Measurements from ENCODE around the gene GLIS1. TPM values are rescaled to one million over a fixed set of nuclear protein-coding genes. Genes with fewer than 3 reads are reported as not detected.

Gene GLIS1
- total and polyA plus RNA-seq, 11 donors = 0.06 to 0.35 (median 0.13) TPM; not detected in 6

- Histone ChIP-seq H3K9me3 (no peaks in the 10 kb centered on the region), H3K4me1 (no peaks in the 10 kb centered on the region), H3K36me3 (no peaks in the 10 kb centered on the region), H3K27me3 (peaks cover 0 to 16% (median 0%) of the 10 kb centered on the region in 9 donors), H3K4me3 (no peak overlapping the region), H3K27ac (no peak overlapping the region)
- no peak for ATAC-seq
- no peak for DNase-seq
- intact Hi-C loops (cut with DNase I) = no loop called here
- TF ChIP-seq, protein P1, sequence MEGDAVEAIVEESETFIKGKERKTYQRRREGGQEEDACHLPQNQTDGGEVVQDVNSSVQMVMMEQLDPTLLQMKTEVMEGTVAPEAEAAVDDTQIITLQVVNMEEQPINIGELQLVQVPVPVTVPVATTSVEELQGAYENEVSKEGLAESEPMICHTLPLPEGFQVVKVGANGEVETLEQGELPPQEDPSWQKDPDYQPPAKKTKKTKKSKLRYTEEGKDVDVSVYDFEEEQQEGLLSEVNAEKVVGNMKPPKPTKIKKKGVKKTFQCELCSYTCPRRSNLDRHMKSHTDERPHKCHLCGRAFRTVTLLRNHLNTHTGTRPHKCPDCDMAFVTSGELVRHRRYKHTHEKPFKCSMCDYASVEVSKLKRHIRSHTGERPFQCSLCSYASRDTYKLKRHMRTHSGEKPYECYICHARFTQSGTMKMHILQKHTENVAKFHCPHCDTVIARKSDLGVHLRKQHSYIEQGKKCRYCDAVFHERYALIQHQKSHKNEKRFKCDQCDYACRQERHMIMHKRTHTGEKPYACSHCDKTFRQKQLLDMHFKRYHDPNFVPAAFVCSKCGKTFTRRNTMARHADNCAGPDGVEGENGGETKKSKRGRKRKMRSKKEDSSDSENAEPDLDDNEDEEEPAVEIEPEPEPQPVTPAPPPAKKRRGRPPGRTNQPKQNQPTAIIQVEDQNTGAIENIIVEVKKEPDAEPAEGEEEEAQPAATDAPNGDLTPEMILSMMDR (IDR thresholded peaks at IDR 0.05) = no peak
- TF ChIP-seq POLR2A (IDR thresholded peaks at IDR 0.05) = no peak
- WGBS, 4 donors = 82 to 91% (median 90%) methylated on average over 5 of the region's 5 CpGs
These were observed 34.7 kb downstream of the GLIS1 start for GRCh38 chr1:53704304-53704703.

GRCh38 chr1:53703174-53703573, 35.8 kb downstream of the GLIS1 start:
- intact Hi-C loops (cut with DNase I) = no loop called here
- H3K36me3 ChIP-seq = no peaks in the 10 kb centered on the region
- TF ChIP-seq, protein P1 (IDR thresholded peaks at IDR 0.05) = no peak
- no peak for TF ChIP-seq POLR2A (IDR thresholded peaks at IDR 0.05)
- H3K9me3 ChIP-seq = no peaks in the 10 kb centered on the region
- no peak for ATAC-seq
- peaks cover 0 to 16% (median 0%) of the 10 kb centered on the region in 9 donors for H3K27me3 ChIP-seq
- H3K27ac ChIP-seq = no peak overlapping the region
- DNase-seq = no peak
- WGBS, 4 donors = 81 to 95% (median 84%) methylated on average over 1 of the region's 1 CpG
- H3K4me3 ChIP-seq = no peak overlapping the region
- peaks cover 0 to 4% (median 0%) of the 10 kb centered on the region in 12 donors for H3K4me1 ChIP-seq

- intact Hi-C loops (cut with DNase I) = no loop called here
- Histone ChIP-seq H3K9me3 (no peaks in the 10 kb centered on the region), H3K27me3 (peaks cover 0 to 16% (median 0%) of the 10 kb centered on the region in 9 donors), H3K4me3 (no peak overlapping the region), H3K27ac (no peak overlapping the region), H3K36me3 (no peaks in the 10 kb centered on the region), H3K4me1 (peaks cover 0 to 11% (median 0%) of the 10 kb centered on the region in 12 donors)
- WGBS, 4 donors = 34 to 42% (median 38%) methylated on average over 4 to 8 of the region's 8 CpGs
- no peak for TF ChIP-seq POLR2A (IDR thresholded peaks at IDR 0.05)
- TF ChIP-seq, protein P1 (IDR thresholded peaks at IDR 0.05) = no peak
- ATAC-seq (peak in 1 of 4 donors; percentile 35), DNase-seq (no peak)
These were observed 36.6 kb downstream of the GLIS1 start for GRCh38 chr1:53702341-53702740.

DNA sequence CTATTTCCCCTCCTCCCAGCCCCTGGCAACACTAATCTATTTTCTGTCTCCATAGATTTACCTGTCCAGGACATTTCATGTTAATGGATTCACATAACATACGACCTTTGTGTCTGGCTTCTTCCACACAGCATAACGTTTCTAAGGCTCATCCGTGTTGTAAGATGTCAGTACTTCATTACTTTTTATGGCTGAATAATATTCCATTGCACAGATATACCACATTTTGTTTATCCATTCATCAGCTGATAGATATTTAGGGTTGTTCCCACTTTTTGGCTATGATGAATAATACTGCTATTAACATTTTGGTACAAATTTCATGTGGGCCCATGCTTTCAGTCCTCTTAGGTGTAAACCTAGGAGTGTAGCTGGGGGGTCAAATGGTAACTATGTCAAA, 38.2 kb downstream of the GLIS1 start:
- Histone ChIP-seq H3K27me3 (peaks cover 0 to 16% (median 0%) of the 10 kb centered on the region in 9 donors), H3K9me3 (no peaks in the 10 kb centered on the region), H3K36me3 (no peaks in the 10 kb centered on the region), H3K4me1 (peaks cover 0 to 11% (median 0%) of the 10 kb centered on the region in 12 donors), H3K4me3 (no peak overlapping the region), H3K27ac (no peak overlapping the region)
- DNase-seq (no peak), ATAC-seq (no peak)
- TF ChIP-seq POLR2A (IDR thresholded peaks at IDR 0.05) = no peak
- TF ChIP-seq, protein P1 (IDR thresholded peaks at IDR 0.05) = no peak
- WGBS, 4 donors = 90 to 97% (median 95%) methylated on average over 3 of the region's 3 CpGs
- intact Hi-C loops (cut with DNase I) = no loop called here

All from heart left ventricle (tissue), 16 donors.